ENCODE measurements around the gene KCNN4. TPM values are rescaled to one million over a fixed set of nuclear protein-coding genes. Genes with fewer than 3 reads are reported as not detected.
A peak's percentile ranks its signal among the peaks of the same experiment; 100 is the strongest.

Gene KCNN4
- total RNA-seq, 1 experiment from 2014 or later = 0.26 TPM

DNA sequence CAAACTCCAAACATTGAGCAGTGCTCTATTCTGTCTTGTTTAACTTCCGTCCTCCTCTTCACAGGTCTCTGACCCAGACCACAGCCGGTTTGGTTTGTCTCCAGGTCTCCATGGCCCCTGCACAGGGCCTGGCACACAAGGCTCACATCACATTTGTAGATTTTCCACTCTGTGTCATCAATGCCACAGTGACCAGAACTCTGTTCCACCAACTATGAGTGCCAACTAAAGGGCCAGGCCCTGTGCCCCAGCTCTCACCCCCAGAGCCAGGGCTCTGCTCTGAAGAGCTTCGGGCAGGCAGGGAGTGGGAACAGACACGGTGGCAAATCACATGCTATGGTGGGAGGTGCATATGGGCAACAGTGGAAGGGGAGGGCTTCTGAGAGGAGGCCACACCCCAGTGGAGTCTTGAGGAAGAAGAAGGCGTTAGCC, 42.0 kb downstream of the KCNN4 start:
- Mint-ChIP-seq H3K9me3 (no peaks in the 10 kb centered on the region), H3K4me1 (no peaks in the 10 kb centered on the region), H3K27ac (peak overlapping the region; percentile 22 to 36 (median 34); a peak in 3 of 7 replicates), H3K27me3 (ENCODE audit: low read depth) (no peaks in the 10 kb centered on the region), H3K4me3 (no peak overlapping the region), H3K36me3 (ENCODE audit: insufficient read depth in 1 of 3, low read depth in 3 of 3) (peaks cover 38 to 89% (median 72%) of the 10 kb centered on the region in 3 experiments; a peak in 6 of 7 replicates)
- H3K23ac ChIP-seq (ENCODE audit: insufficient read length, low read depth, low read length) = no peak overlapping the region
- H2AK5ac ChIP-seq (ENCODE audit: insufficient read length, low read length) = no peak overlapping the region
- no peak overlapping the region for H2BK120ac ChIP-seq (ENCODE audit: low read depth, low read length, poor library complexity, severe bottlenecking)
- H3K79me2 ChIP-seq (ENCODE audit: insufficient read depth, low read length) = no peaks in the 10 kb centered on the region
- H3K56ac ChIP-seq (ENCODE audit: insufficient read length, low read depth, low read length) = no peak overlapping the region
- no peak overlapping the region for H3T11ph ChIP-seq (ENCODE audit: low read length)
- H2BK12ac ChIP-seq (ENCODE audit: insufficient read length, low read depth, low read length) = no peak overlapping the region
- H3K27ac ChIP-seq (ENCODE audit: insufficient read length, low read depth, low read length) = no peak overlapping the region
- H2AFZ ChIP-seq (ENCODE audit: low read length) = no peak overlapping the region
- no CpG with 5 or more reads among the region's 5 CpGs for WGBS (ENCODE audit: extremely low coverage, insufficient read length, low lambda C conversion rate)
- no peak overlapping the region for H3K18ac ChIP-seq (ENCODE audit: insufficient read length, low read depth, low read length)
- no peaks in the 10 kb centered on the region for H3K27me3 ChIP-seq (ENCODE audit: insufficient read depth, low read length)
- H2BK5ac ChIP-seq (ENCODE audit: insufficient read length, low read length) = no peak overlapping the region
- no peaks in the 10 kb centered on the region for H3K4me1 ChIP-seq (ENCODE audit: insufficient read depth, low read length)
- H2BK20ac ChIP-seq (ENCODE audit: low read depth, low read length, poor library complexity, severe bottlenecking) = no peak overlapping the region
- no peak overlapping the region for H2BK15ac ChIP-seq (ENCODE audit: low read depth, low read length)
- no peaks in the 10 kb centered on the region for H3K79me1 ChIP-seq (ENCODE audit: insufficient read depth, low read depth, low read length, poor library complexity, severe bottlenecking)
- H3K9me3 ChIP-seq (ENCODE audit: control insufficient read depth, low read depth, low read length) = no peaks in the 10 kb centered on the region
- no peak overlapping the region for H4K91ac ChIP-seq (ENCODE audit: insufficient read length, low read depth, low read length)
- no peak overlapping the region for H4K5ac ChIP-seq (ENCODE audit: insufficient read length, low read depth, low read length)
- no peaks in the 10 kb centered on the region for H4K20me1 ChIP-seq (ENCODE audit: control insufficient read depth, insufficient read depth, insufficient read length)
- H3K23me2 ChIP-seq (ENCODE audit: insufficient read length, low read depth, low read length, poor library complexity, severe bottlenecking) = no peaks in the 10 kb centered on the region
- no peak overlapping the region for H4K8ac ChIP-seq (replicated peaks; ENCODE audit: insufficient read length, low read depth, low read length)
- no peak overlapping the region for H3K4me2 ChIP-seq (ENCODE audit: insufficient read depth, insufficient read length, low read length)
- H3K14ac ChIP-seq (ENCODE audit: insufficient read depth, low read length) = no peak overlapping the region
- TF ChIP-seq CTCF (conservative IDR thresholded peaks at IDR 0.05) = no peak
- no peak overlapping the region for H3K9ac ChIP-seq (ENCODE audit: extremely low read depth, insufficient read length, low read length)
- H3K4ac ChIP-seq (ENCODE audit: low read depth, low read length) = no peak overlapping the region
- no peak for DNase-seq
